ENCODE measurements around the gene TGFBR3.

DNA sequence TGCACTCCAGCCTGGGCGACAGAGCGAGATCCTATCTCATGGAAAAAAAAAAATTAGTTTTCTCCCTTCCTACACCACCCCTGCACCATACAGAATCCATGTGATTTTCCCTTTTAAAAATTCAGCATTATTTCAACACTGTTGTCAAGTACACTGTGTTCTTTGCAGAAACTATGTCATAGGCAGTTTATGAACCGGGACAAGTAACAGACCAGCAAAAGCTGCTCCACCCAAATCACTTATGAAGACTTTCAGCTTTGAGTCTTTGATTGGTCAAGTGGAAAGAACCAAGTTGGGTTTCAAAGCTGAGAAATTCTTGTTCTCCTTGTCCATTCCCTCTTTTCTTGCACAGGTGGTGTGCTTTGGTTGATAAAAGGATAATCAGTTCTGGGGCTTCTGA is 212.3 kb downstream of the TGFBR3 start:
- TF ChIP-seq TCF7L2 (IDR thresholded peaks at IDR 0.05; ENCODE audit: low read depth, low read length) (no peak), SIN3A (IDR thresholded peaks at IDR 0.05; ENCODE audit: borderline replicate concordance, insufficient read depth, low read depth, low read length) (no peak), CTCF (IDR thresholded peaks at IDR 0.05) (no peak), POLR2AphosphoS5 (IDR thresholded peaks at IDR 0.05; ENCODE audit: low read depth, low read length) (no peak)

All from Panc1 (cell line).